CD14-positive monocyte (primary cell): ENCODE measurements around the gene OR51E2. TPM values are rescaled to one million over a fixed set of nuclear protein-coding genes. Genes with fewer than 3 reads are reported as not detected.

Experiments used
- DNase-seq, 3 donors: peaks; one replicate each; pipeline ENCODE4 v3.0.0-alpha.2; 2011 to 2022
- H2AFZ ChIP-seq: 2 replicates; pipeline ENCODE4 v1.6.0; 2012; ENCODE audit warnings: mild to moderate bottlenecking, low read depth, low read length, inconsistent platforms; ENCODE audit not compliant: insufficient read depth, poor library complexity, severe bottlenecking
- H3K27ac ChIP-seq, 2 donors: 1 replicate in 1 of 2; 2 replicates in 1 of 2; pipeline ENCODE4 v1.5.1; 2012 to 2013; ENCODE audit warnings: low read length in 2 of 2, control low read depth in 1 of 2, inconsistent platforms in 1 of 2, low read depth in 1 of 2, mild to moderate bottlenecking in 1 of 2
- H3K27me3 ChIP-seq, 2 donors: one replicate each; pipeline versions ENCODE4 v1.6.0 to v1.6.1; 2011 to 2013; ENCODE audit warnings: low read length in 2 of 2; ENCODE audit not compliant: control insufficient read depth in 2 of 2, insufficient read depth in 2 of 2
- H3K36me3 ChIP-seq, 2 donors: replicated peaks in 1 of 2; 1 replicate in 1 of 2; 2 replicates in 1 of 2; pipeline versions ENCODE4 v1.5.1 to v1.6.1; 2012 to 2013; ENCODE audit warnings: low read length in 2 of 2, control low read depth in 1 of 2, inconsistent platforms in 1 of 2, mild to moderate bottlenecking in 1 of 2; ENCODE audit not compliant: insufficient read depth in 2 of 2, control insufficient read depth in 1 of 2
- H3K4me1 ChIP-seq, 2 donors: 1 replicate in 1 of 2; 2 replicates in 1 of 2; pipeline versions ENCODE4 v1.5.1 to v1.6.1; 2012 to 2013; ENCODE audit warnings: low read length in 2 of 2, control low read depth in 1 of 2, inconsistent platforms in 1 of 2, mild to moderate bottlenecking in 1 of 2, moderate library complexity in 1 of 2; ENCODE audit not compliant: insufficient read depth in 2 of 2, control insufficient read depth in 1 of 2
- H3K4me2 ChIP-seq: replicated peaks from 2 replicates; pipeline ENCODE3; 2012; ENCODE audit warnings: low read length, moderate library complexity, mild to moderate bottlenecking; ENCODE audit not compliant: poor library complexity, severe bottlenecking; ENCODE audit errors: extremely low read depth
- H3K4me3 ChIP-seq, 3 experiments: fragments of 200-600 bp in 1 of 3; sonication (generic) in 1 of 3; replicated peaks in 1 of 3; 1 replicate in 2 of 3; 2 replicates in 1 of 3; pipeline ENCODE4 v1.5.1; 2011 to 2013; ENCODE audit warnings: low read length in 3 of 3, mild to moderate bottlenecking in 3 of 3, control low read depth in 2 of 3, low read depth in 2 of 3, inconsistent platforms in 1 of 3, moderate library complexity in 1 of 3
- H3K79me2 ChIP-seq: 2 replicates; pipeline ENCODE4 v1.6.0; 2012; ENCODE audit warnings: mild to moderate bottlenecking, control low read depth, inconsistent platforms, low read length, moderate library complexity; ENCODE audit not compliant: insufficient read depth
- H3K9ac ChIP-seq: 2 replicates; pipeline ENCODE4 v1.6.0; 2017; ENCODE audit warnings: low read length, mild to moderate bottlenecking; ENCODE audit not compliant: insufficient read depth, poor library complexity, severe bottlenecking
- H3K9me3 ChIP-seq, 2 donors: replicated peaks in 1 of 2; 1 replicate in 1 of 2; 2 replicates in 1 of 2; pipeline versions ENCODE4 v1.5.1 to v1.6.1; 2012 to 2013; ENCODE audit warnings: low read length in 2 of 2, control low read depth in 1 of 2; ENCODE audit not compliant: control insufficient read depth in 1 of 2, insufficient read depth in 1 of 2
- H4K20me1 ChIP-seq: 2 replicates; pipeline ENCODE4 v1.6.0; 2012; ENCODE audit warnings: mild to moderate bottlenecking, low read length, control low read depth, moderate library complexity; ENCODE audit not compliant: insufficient read depth
- H3K27ac Mint-ChIP-seq, 7 donors: one replicate each; pipeline ENCODE4 v1.8.0; 2020; ENCODE audit warnings: mild to moderate bottlenecking in 7 of 7, mixed read lengths in 7 of 7, moderate library complexity in 6 of 7, inconsistent platforms in 2 of 7
- H3K27me3 Mint-ChIP-seq, 3 donors: one replicate each; pipeline ENCODE4 v1.8.0; 2021 to 2022; ENCODE audit warnings: low read depth in 3 of 3, mild to moderate bottlenecking in 3 of 3, mixed read lengths in 3 of 3, moderate library complexity in 3 of 3, inconsistent platforms in 1 of 3
- H3K36me3 Mint-ChIP-seq, 2 donors: one replicate each; pipeline ENCODE4 v1.8.0; 2020; ENCODE audit warnings: mixed read lengths in 2 of 2, inconsistent platforms in 1 of 2, mild to moderate bottlenecking in 1 of 2
- H3K4me1 Mint-ChIP-seq: one replicate; pipeline ENCODE4 v1.8.0; 2020; ENCODE audit warnings: mild to moderate bottlenecking, mixed read lengths
- H3K4me3 Mint-ChIP-seq, 2 donors: one replicate each; pipeline ENCODE4 v1.8.0; 2020; ENCODE audit warnings: mild to moderate bottlenecking in 2 of 2, mixed read lengths in 2 of 2, moderate library complexity in 1 of 2
- H3K9me3 Mint-ChIP-seq, 7 donors: one replicate each; pipeline ENCODE4 v1.8.0; 2020 to 2022; ENCODE audit warnings: mixed read lengths in 7 of 7, mild to moderate bottlenecking in 6 of 7, moderate library complexity in 6 of 7, inconsistent platforms in 2 of 7
- WGBS: methylation state at CpG from one replicate; pipeline ENCODE4 v1.1.5; 2013; ENCODE audit warnings: missing lambda C conversion rate; ENCODE audit not compliant: insufficient coverage; 5-methylcytosine and 5-hydroxymethylcytosine counted together
- intact Hi-C, 2 donors: fragments of 100-400 bp; cut with micrococcal nuclease; formaldehyde crosslinking; loops; one replicate each; pipeline versions ENCODE4 v1.15.0 to v1.15.1; 2023
- polyA plus RNA-seq, 3 donors: library from polyadenylated mRNA; depleted of rRNA in 1 of 3; unstranded in 2 of 3; stranded (reverse) in 1 of 3; fragments of 300-500 nt in 2 of 3; fragments of >200 nt in 1 of 3; fragmentation: Illumina TruSeq in 2 of 3; gene quantifications; 1 replicate in 2 of 3; 2 replicates in 1 of 3; pipeline ENCODE4 v1.2.3, GENCODE V29; 2012 to 2021
- TF ChIP-seq, protein P1 (sequence below): fragments of 200-600 bp; IDR thresholded peaks from one replicate; pipeline ENCODE4 v1.8.0; 2022; ENCODE audit warnings: antibody characterized with exemption, mild to moderate bottlenecking

The OR51E2 gene
- polyA plus RNA-seq, 3 donors, result not detected

DNA sequence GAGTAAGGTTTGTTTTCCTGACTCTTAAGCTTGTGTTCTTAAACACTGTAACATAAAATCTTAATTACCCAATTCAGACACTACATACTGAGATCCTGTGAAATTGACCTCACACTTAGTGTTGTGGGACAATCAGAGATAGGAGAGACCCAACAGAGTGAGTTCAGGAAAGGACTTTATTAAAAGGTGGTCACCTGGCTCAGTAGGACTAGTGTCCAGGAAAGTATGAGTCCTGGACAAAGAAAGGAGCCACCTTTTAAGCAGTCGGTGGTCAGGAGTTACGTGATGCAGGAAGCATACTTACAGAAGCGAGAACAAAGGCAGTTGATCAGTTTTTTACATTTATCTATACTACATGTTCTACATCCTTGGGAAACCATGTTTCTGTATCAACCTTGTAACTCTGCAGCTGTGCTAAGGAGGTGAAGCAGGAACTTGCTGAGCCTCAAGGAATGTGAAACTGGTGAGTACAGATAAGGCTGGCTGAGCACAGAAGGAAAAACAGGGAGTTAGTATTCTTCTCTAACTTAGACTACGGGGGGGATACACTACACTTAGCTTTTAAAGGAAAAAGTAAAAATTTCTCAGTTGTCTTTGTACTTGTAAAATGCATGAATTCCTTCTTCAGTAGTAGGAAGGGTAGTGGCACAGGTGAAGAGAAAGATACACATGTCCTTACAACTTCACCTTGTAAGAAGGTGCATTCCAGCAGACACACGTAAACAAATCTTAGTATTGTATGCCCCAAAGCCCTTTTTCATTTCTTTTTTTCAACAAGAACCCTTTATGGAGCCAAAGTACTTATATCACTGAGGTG lies 38.8 kb downstream of the OR51E2 start:
- Histone ChIP-seq H3K4me2 (no peak overlapping the region), H3K27ac (no peak overlapping the region), H4K20me1 (no peaks in the 10 kb centered on the region), H2AFZ (no peak overlapping the region), H3K36me3 (no peaks in the 10 kb centered on the region), H3K27me3 (no peaks in the 10 kb centered on the region), H3K9me3 (no peaks in the 10 kb centered on the region), H3K4me3 (no peak overlapping the region), H3K9ac (no peak overlapping the region), H3K79me2 (no peaks in the 10 kb centered on the region), H3K4me1 (no peaks in the 10 kb centered on the region)
- no CpG with 5 or more reads among the region's 5 CpGs for WGBS
- peaks cover 0 to 8% (median 4%) of the 10 kb centered on the region in 3 donors for H3K27me3 Mint-ChIP-seq
- intact Hi-C loops, result loop anchor here in 1 of 2 donors (10.0 kb wide), 1 partner anchor 1136 kb away; the partner anchor contains the start of gene OR52N1
- H3K4me3 Mint-ChIP-seq, result no peak overlapping the region
- no peak overlapping the region for H3K27ac Mint-ChIP-seq
- H3K4me1 Mint-ChIP-seq, result no peaks in the 10 kb centered on the region
- no peak for DNase-seq
- H3K36me3 Mint-ChIP-seq, result no peaks in the 10 kb centered on the region
- TF ChIP-seq, protein P1, sequence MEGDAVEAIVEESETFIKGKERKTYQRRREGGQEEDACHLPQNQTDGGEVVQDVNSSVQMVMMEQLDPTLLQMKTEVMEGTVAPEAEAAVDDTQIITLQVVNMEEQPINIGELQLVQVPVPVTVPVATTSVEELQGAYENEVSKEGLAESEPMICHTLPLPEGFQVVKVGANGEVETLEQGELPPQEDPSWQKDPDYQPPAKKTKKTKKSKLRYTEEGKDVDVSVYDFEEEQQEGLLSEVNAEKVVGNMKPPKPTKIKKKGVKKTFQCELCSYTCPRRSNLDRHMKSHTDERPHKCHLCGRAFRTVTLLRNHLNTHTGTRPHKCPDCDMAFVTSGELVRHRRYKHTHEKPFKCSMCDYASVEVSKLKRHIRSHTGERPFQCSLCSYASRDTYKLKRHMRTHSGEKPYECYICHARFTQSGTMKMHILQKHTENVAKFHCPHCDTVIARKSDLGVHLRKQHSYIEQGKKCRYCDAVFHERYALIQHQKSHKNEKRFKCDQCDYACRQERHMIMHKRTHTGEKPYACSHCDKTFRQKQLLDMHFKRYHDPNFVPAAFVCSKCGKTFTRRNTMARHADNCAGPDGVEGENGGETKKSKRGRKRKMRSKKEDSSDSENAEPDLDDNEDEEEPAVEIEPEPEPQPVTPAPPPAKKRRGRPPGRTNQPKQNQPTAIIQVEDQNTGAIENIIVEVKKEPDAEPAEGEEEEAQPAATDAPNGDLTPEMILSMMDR, result no peak
- peaks cover 0 to 4% (median 0%) of the 10 kb centered on the region in 7 donors for H3K9me3 Mint-ChIP-seq

DNA sequence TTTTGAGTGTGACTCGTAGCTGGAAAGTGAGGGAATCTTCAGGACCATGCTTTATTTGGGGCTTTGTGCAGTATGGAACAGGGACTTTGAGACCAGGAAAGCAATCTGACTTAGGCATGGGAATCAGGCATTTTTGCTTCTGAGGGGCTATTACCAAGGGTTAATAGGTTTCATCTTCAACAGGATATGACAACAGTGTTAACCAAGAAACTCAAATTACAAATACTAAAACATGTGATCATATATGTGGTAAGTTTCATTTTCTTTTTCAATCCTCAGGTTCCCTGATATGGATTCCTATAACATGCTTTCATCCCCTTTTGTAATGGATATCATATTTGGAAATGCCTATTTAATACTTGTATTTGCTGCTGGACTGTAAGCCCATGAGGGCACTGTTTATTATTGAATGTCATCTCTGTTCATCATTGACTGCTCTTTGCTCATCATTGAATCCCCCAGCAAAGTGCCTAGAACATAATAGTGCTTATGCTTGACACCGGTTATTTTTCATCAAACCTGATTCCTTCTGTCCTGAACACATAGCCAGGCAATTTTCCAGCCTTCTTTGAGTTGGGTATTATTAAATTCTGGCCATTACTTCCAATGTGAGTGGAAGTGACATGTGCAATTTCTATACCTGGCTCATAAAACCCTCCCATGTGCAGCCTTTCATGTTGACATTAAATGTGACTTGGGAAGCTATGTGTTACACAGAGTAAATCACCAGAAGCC lies 42.9 kb downstream of the OR51E2 start:
- Histone ChIP-seq H3K9me3 (no peaks in the 10 kb centered on the region), H3K79me2 (no peaks in the 10 kb centered on the region), H3K9ac (no peak overlapping the region), H3K27ac (no peak overlapping the region), H3K4me2 (no peak overlapping the region), H4K20me1 (no peaks in the 10 kb centered on the region), H3K4me1 (no peaks in the 10 kb centered on the region), H3K4me3 (no peak overlapping the region), H2AFZ (no peak overlapping the region), H3K36me3 (no peaks in the 10 kb centered on the region), H3K27me3 (no peaks in the 10 kb centered on the region)
- peaks cover 0 to 3% (median 0%) of the 10 kb centered on the region in 3 donors for H3K27me3 Mint-ChIP-seq
- peaks cover 0 to 7% (median 2%) of the 10 kb centered on the region in 7 donors for H3K9me3 Mint-ChIP-seq
- no peaks in the 10 kb centered on the region for H3K4me1 Mint-ChIP-seq
- H3K4me3 Mint-ChIP-seq, result no peak overlapping the region
- 69% methylated on average over 1 of the region's 2 CpGs for WGBS
- DNase-seq, result no peak
- intact Hi-C loops, result loop anchor here in 1 of 2 donors (10.0 kb wide), 1 partner anchor 1140 kb away; the partner anchor contains the start of gene OR52N1
- no peaks in the 10 kb centered on the region for H3K36me3 Mint-ChIP-seq
- H3K27ac Mint-ChIP-seq, result no peak overlapping the region
- TF ChIP-seq, protein P1, result no peak
